ENCODE data around the gene CACNG4. TPM values are rescaled to one million over a fixed set of nuclear protein-coding genes. Genes with fewer than 3 reads are reported as not detected.

CACNG4 gene
- total RNA-seq, 2 experiments from 2014 or later = not detected

DNA sequence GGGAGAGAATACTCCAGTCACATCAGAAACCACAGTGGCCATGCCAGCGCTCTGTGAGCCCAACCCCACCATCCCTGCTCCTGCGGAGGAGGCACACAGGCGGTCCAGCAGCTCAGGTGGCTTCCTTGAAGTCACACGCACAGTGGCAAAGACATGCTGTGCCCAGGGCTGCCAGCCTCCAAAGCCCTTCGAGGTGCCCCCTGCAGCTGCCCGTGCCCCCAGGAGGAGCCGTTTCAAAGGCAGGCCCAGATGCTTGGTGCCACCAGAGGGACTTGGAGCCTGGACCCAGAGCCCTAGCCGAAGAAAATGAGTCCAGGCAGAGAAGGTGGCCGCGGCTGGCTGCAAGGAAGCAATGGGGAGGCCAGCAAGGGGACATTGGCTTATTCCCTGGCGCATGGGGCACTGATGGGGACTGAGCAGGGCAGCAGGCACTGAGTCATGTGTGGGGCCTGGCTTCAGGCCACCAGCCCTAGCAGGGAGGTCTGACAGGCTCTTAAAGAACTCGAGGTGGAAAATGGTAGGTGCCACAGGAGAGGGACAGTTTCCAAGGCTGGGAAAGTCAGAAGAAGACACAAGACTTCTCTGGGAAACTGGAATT lies 62.6 kb downstream of the CACNG4 start:
- no peak for DNase-seq (ENCODE audit: low spot score)
- no peaks in the 10 kb centered on the region for H3K9me2 ChIP-seq (ENCODE audit: insufficient read depth, low read length)
- no peaks in the 10 kb centered on the region for H3K9me3 ChIP-seq (ENCODE audit: low read length)
- BruUV-seq (replicated peaks) = no TSS peak
- no peaks in the 10 kb centered on the region for H4K20me1 ChIP-seq (ENCODE audit: insufficient read depth, low read length)
- ChIA-PET CTCF (ENCODE audit: unreplicated experiment) (no interaction called here), POLR2A (no interaction called here)
- no peaks in the 10 kb centered on the region for H3K4me1 ChIP-seq (ENCODE audit: insufficient read depth, low read length, poor library complexity, severe bottlenecking)
- intact Hi-C loops (cut with micrococcal nuclease; ENCODE audit: unreplicated experiment) = no loop called here
- TF ChIP-seq EZH2phosphoT487 (IDR thresholded peaks at IDR 0.05; ENCODE audit: borderline replicate concordance, low read depth, low read length) = no peak
- TF ChIP-seq, protein P1, sequence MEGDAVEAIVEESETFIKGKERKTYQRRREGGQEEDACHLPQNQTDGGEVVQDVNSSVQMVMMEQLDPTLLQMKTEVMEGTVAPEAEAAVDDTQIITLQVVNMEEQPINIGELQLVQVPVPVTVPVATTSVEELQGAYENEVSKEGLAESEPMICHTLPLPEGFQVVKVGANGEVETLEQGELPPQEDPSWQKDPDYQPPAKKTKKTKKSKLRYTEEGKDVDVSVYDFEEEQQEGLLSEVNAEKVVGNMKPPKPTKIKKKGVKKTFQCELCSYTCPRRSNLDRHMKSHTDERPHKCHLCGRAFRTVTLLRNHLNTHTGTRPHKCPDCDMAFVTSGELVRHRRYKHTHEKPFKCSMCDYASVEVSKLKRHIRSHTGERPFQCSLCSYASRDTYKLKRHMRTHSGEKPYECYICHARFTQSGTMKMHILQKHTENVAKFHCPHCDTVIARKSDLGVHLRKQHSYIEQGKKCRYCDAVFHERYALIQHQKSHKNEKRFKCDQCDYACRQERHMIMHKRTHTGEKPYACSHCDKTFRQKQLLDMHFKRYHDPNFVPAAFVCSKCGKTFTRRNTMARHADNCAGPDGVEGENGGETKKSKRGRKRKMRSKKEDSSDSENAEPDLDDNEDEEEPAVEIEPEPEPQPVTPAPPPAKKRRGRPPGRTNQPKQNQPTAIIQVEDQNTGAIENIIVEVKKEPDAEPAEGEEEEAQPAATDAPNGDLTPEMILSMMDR (conservative IDR thresholded peaks at IDR 0.05; ENCODE audit: low read length) = no peak
- no peak overlapping the region for H3K4me3 ChIP-seq (ENCODE audit: low read depth, low read length, poor library complexity, severe bottlenecking)
- H3K4me2 ChIP-seq (ENCODE audit: low read length) = no peak overlapping the region
- no peak overlapping the region for H2AFZ ChIP-seq (ENCODE audit: low read length)
- H3K79me2 ChIP-seq (ENCODE audit: insufficient read depth, low read depth, low read length) = no peaks in the 10 kb centered on the region
- no peak overlapping the region for H3K27ac ChIP-seq (ENCODE audit: low read depth, low read length, poor library complexity, severe bottlenecking)
- H3K36me3 ChIP-seq (ENCODE audit: insufficient read depth, low read length) = no peaks in the 10 kb centered on the region

DNA sequence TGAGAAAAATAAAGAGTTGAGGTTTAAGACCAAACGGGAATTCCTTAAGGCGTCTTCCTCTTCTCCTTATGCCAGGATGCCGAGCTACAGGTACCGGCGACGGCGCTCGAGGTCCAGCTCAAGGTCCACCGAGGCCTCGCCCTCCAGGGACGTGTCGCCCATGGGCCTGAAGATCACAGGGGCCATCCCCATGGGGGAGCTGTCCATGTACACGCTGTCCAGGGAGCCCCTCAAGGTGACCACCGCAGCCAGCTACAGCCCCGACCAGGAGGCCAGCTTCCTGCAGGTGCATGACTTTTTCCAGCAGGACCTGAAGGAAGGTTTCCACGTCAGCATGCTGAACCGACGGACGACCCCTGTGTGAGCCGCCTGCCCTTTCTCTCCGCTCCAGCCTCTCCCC lies 66.1 kb downstream of the CACNG4 start:
- Histone ChIP-seq H3K4me3 (ENCODE audit: low read depth, low read length, poor library complexity, severe bottlenecking) (no peak overlapping the region), H3K79me2 (ENCODE audit: insufficient read depth, low read depth, low read length) (no peaks in the 10 kb centered on the region), H3K4me1 (ENCODE audit: insufficient read depth, low read length, poor library complexity, severe bottlenecking) (no peaks in the 10 kb centered on the region), H3K9me2 (ENCODE audit: insufficient read depth, low read length) (no peaks in the 10 kb centered on the region), H3K9me3 (ENCODE audit: low read length) (no peaks in the 10 kb centered on the region), H3K27ac (ENCODE audit: low read depth, low read length, poor library complexity, severe bottlenecking) (no peak overlapping the region), H3K36me3 (ENCODE audit: insufficient read depth, low read length) (no peaks in the 10 kb centered on the region), H4K20me1 (ENCODE audit: insufficient read depth, low read length) (no peaks in the 10 kb centered on the region), H2AFZ (ENCODE audit: low read length) (no peak overlapping the region), H3K4me2 (ENCODE audit: low read length) (no peak overlapping the region)
- no TSS peak for BruUV-seq (replicated peaks)
- no peak for TF ChIP-seq EZH2phosphoT487 (IDR thresholded peaks at IDR 0.05; ENCODE audit: borderline replicate concordance, low read depth, low read length)
- TF ChIP-seq, protein P1 (conservative IDR thresholded peaks at IDR 0.05; ENCODE audit: low read length) = no peak
- intact Hi-C loops (cut with micrococcal nuclease; ENCODE audit: unreplicated experiment) = no loop called here
- no peak for DNase-seq (ENCODE audit: low spot score)
- POLR2A ChIA-PET = no interaction called here
- CTCF ChIA-PET (ENCODE audit: unreplicated experiment) = no interaction called here

DNA sequence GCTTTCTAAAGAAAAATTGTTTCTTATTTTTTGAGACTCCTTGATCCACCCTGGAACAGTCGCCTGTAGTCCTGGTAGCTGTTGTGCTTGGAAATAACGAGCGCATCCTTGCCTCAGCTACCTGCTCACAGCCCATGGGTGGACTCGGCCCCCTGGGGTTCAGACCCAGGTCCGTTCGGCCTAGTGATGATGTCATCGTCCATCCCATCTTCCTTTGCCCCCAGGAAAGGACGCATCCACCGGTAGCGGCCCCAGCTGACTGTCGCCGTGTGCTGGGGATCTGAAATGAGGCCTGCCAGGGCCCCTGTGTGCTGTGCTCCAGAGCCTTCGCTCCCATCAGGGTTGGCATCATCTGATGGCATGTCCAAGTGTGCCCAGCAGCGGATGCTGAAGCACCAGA lies 67.9 kb downstream of the CACNG4 start:
- no peak for TF ChIP-seq EZH2phosphoT487 (IDR thresholded peaks at IDR 0.05; ENCODE audit: borderline replicate concordance, low read depth, low read length)
- TF ChIP-seq, protein P1 (conservative IDR thresholded peaks at IDR 0.05; ENCODE audit: low read length) = no peak
- CTCF ChIA-PET (ENCODE audit: unreplicated experiment) = no interaction called here

More for the DNA sequence above, 67.9 kb downstream of the CACNG4 start:
- Histone ChIP-seq H4K20me1 (ENCODE audit: insufficient read depth, low read length) (no peaks in the 10 kb centered on the region), H3K27ac (ENCODE audit: low read depth, low read length, poor library complexity, severe bottlenecking) (no peak overlapping the region), H3K9me2 (ENCODE audit: insufficient read depth, low read length) (no peaks in the 10 kb centered on the region), H3K4me3 (ENCODE audit: low read depth, low read length, poor library complexity, severe bottlenecking) (no peak overlapping the region), H3K4me1 (ENCODE audit: insufficient read depth, low read length, poor library complexity, severe bottlenecking) (no peaks in the 10 kb centered on the region), H2AFZ (ENCODE audit: low read length) (no peak overlapping the region), H3K79me2 (ENCODE audit: insufficient read depth, low read depth, low read length) (no peaks in the 10 kb centered on the region), H3K36me3 (ENCODE audit: insufficient read depth, low read length) (no peaks in the 10 kb centered on the region), H3K4me2 (ENCODE audit: low read length) (no peak overlapping the region), H3K9me3 (ENCODE audit: low read length) (no peaks in the 10 kb centered on the region)
- intact Hi-C loops (cut with micrococcal nuclease; ENCODE audit: unreplicated experiment) = no loop called here
- POLR2A ChIA-PET = no interaction called here
- no TSS peak for BruUV-seq (replicated peaks)
- no peak for DNase-seq (ENCODE audit: low spot score)
